Left colon (tissue), 2 donors: ENCODE data around the gene DENND1B. TPM values are rescaled to one million over a fixed set of nuclear protein-coding genes. Genes with fewer than 3 reads are reported as not detected.

Experiments
- ATAC-seq: fragments of 200-7000 bp; cut with Tn5 transposase; one replicate; pipeline ENCODE4 v1.9.1; 2020; ENCODE audit warnings: mild to moderate bottlenecking, moderate library complexity
- DNase-seq, 2 donors: peaks; one replicate each; pipeline ENCODE4 v3.0.0-alpha.2; 2020
- intact Hi-C, 2 donors: fragments of 100-400 bp; cut with DNase I in 1 of 2; cut with micrococcal nuclease in 1 of 2; formaldehyde crosslinking; loops; one replicate each; pipeline versions ENCODE4 v1.11.2 to v1.14.0; 2022; cut with DNase I, micrococcal nuclease
- total RNA-seq, 2 donors: library from RNA; stranded (reverse); fragmentation: NEBNext Ultra II Directional; extraction: Animal tissue kit (Norgen Biotek cat#: 25700); gene quantifications; one replicate each; pipeline ENCODE4 v1.2.1, GENCODE V29; 2021
- donor health status: DM: no; HTN: no; CAD: no.
- donor health status: DM: yes; HTN: yes; CAD: no.

DENND1B gene
- total RNA-seq, 2 donors from 2014 or later = 37.2 to 40.0 TPM

- intact Hi-C loops = no loop called here
- DNase-seq (no peak), ATAC-seq (peak; percentile 22)
Observed at GRCh38 chr1:197664391-197664790, 110.9 kb downstream of the DENND1B start.

- DNase-seq (no peak), ATAC-seq (peak; percentile 81)
- intact Hi-C loops = no loop called here
Observed at GRCh38 chr1:197663162-197663953, 111.9 kb downstream of the DENND1B start.

GRCh38 chr1:197660389-197660788 is 114.9 kb downstream of the DENND1B start:
- DNase-seq (no peak), ATAC-seq (peak; percentile 25)
- intact Hi-C loops = no loop called here

- intact Hi-C loops = no loop called here
- no peak for ATAC-seq
- no peak for DNase-seq
Observed at GRCh38 chr1:197659171-197659570, 116.1 kb downstream of the DENND1B start.

- ATAC-seq = no peak
- DNase-seq = no peak
- intact Hi-C loops = no loop called here
Observed at GRCh38 chr1:197649188-197649587, 126.1 kb downstream of the DENND1B start.

- ATAC-seq (no peak), DNase-seq (no peak)
- intact Hi-C loops = no loop called here
Observed at GRCh38 chr1:197638316-197638715, 137.0 kb downstream of the DENND1B start.

- DNase-seq (no peak), ATAC-seq (no peak)
- intact Hi-C loops = no loop called here
Observed at GRCh38 chr1:197637406-197637805, 137.9 kb downstream of the DENND1B start.

GRCh38 chr1:197633447-197634078 is 141.7 kb downstream of the DENND1B start:
- ATAC-seq (no peak), DNase-seq (no peak)
- intact Hi-C loops = no loop called here

- DNase-seq (no peak), ATAC-seq (no peak)
- intact Hi-C loops = no loop called here
Observed at GRCh38 chr1:197632651-197633050, 142.6 kb downstream of the DENND1B start.

- intact Hi-C loops = no loop called here
- DNase-seq (no peak), ATAC-seq (no peak)
Observed at GRCh38 chr1:197632005-197632404, 143.3 kb downstream of the DENND1B start.

GRCh38 chr1:197622371-197622770 is 152.9 kb downstream of the DENND1B start:
- ATAC-seq = no peak
- no peak for DNase-seq
- intact Hi-C loops = no loop called here

- intact Hi-C loops = no loop called here
- no peak for DNase-seq
- no peak for ATAC-seq
Observed at GRCh38 chr1:197621761-197622160, 153.5 kb downstream of the DENND1B start.

GRCh38 chr1:197620714-197621163 is 154.5 kb downstream of the DENND1B start:
- intact Hi-C loops = no loop called here
- DNase-seq (no peak), ATAC-seq (peak; percentile 84)

GRCh38 chr1:197619008-197619640 is 156.2 kb downstream of the DENND1B start:
- ATAC-seq (peak; percentile 28), DNase-seq (no peak)

GRCh38 chr1:197618061-197618460 is 157.2 kb downstream of the DENND1B start:
- DNase-seq = no peak
- no peak for ATAC-seq
- intact Hi-C loops = loop anchor here in 1 of 2 donors (5.0 kb wide), 1 partner anchor 249 kb away; no protein-coding TSS in a partner anchor

More at GRCh38 chr1:197619008-197619640, 156.2 kb downstream of the DENND1B start:
- intact Hi-C loops = loop anchor here in 1 of 2 donors (5.0 kb wide), 1 partner anchor 248 kb away; no protein-coding TSS in a partner anchor

- DNase-seq = no peak
- intact Hi-C loops = loop anchor here in 1 of 2 donors (5.0 kb wide), 1 partner anchor 252 kb away; no protein-coding TSS in a partner anchor
Observed at GRCh38 chr1:197615693-197616011, 159.6 kb downstream of the DENND1B start.

GRCh38 chr1:197614916-197615692 is 160.2 kb downstream of the DENND1B start:
- ATAC-seq = peak; percentile 95
- intact Hi-C loops = loop anchor here in 1 of 2 donors (5.0 kb wide), 1 partner anchor 252 kb away; no protein-coding TSS in a partner anchor
- DNase-seq = peak in 1 of 2 donors; percentile 13

More at GRCh38 chr1:197615693-197616011, 159.6 kb downstream of the DENND1B start:
- peak; percentile 49 for ATAC-seq

- DNase-seq (no peak), ATAC-seq (no peak)
- intact Hi-C loops = no loop called here
Observed at GRCh38 chr1:197606168-197606845, 169.0 kb downstream of the DENND1B start.
